Colonic mucosa (tissue), 4 donors: ENCODE measurements around the gene DOCK8. TPM values are rescaled to one million over a fixed set of nuclear protein-coding genes. Genes with fewer than 3 reads are reported as not detected.

Experiments used
- DNase-seq: peaks from one replicate; pipeline ENCODE4 v3.0.0-alpha.2; 2020
- H3K27ac ChIP-seq: fragments of 200-600 bp; one replicate; pipeline ENCODE4 v1.8.0; 2021
- H3K27me3 ChIP-seq: fragments of 200-600 bp; one replicate; pipeline ENCODE4 v1.8.0; 2021
- H3K36me3 ChIP-seq: fragments of 200-600 bp; one replicate; pipeline ENCODE4 v1.8.0; 2021
- H3K4me1 ChIP-seq: fragments of 200-600 bp; one replicate; pipeline ENCODE4 v1.8.0; 2021; ENCODE audit warnings: mild to moderate bottlenecking
- H3K4me3 ChIP-seq: fragments of 200-600 bp; one replicate; pipeline ENCODE4 v1.8.0; 2021
- H3K9ac ChIP-seq, 2 donors: one replicate each; pipeline ENCODE4 v1.7.0; 2013; ENCODE audit warnings: control low read depth in 2 of 2, low read depth in 2 of 2, low read length in 2 of 2
- H3K9me3 ChIP-seq: fragments of 200-600 bp; one replicate; pipeline ENCODE4 v1.8.0; 2021
- intact Hi-C: fragments of 100-400 bp; cut with DNase I; formaldehyde crosslinking; loops from one replicate; pipeline ENCODE4 v1.14.1; 2022
- total RNA-seq, 2 donors: library from RNA; stranded (reverse); fragmentation: NEBNext Ultra II Directional in 1 of 2; extraction: Animal tissue kit (Norgen Biotek cat#: 25700) in 1 of 2; gene quantifications; one replicate each; pipeline ENCODE4 v1.2.1, GENCODE V29; 2021
- TF ChIP-seq, protein P1 (sequence below): fragments of 200-600 bp; IDR thresholded peaks from one replicate; pipeline ENCODE4 v1.8.0; 2022; ENCODE audit warnings: antibody characterized with exemption, mild to moderate bottlenecking
- donor health status: healthy.
- donor health status: DM: no; HTN: no; CAD: no.
- donor health status: DM: no; HTN: no; CAD: no.

The DOCK8 gene
- total RNA-seq, 2 donors from 2014 or later: 5.8 to 7.1 TPM

DNA sequence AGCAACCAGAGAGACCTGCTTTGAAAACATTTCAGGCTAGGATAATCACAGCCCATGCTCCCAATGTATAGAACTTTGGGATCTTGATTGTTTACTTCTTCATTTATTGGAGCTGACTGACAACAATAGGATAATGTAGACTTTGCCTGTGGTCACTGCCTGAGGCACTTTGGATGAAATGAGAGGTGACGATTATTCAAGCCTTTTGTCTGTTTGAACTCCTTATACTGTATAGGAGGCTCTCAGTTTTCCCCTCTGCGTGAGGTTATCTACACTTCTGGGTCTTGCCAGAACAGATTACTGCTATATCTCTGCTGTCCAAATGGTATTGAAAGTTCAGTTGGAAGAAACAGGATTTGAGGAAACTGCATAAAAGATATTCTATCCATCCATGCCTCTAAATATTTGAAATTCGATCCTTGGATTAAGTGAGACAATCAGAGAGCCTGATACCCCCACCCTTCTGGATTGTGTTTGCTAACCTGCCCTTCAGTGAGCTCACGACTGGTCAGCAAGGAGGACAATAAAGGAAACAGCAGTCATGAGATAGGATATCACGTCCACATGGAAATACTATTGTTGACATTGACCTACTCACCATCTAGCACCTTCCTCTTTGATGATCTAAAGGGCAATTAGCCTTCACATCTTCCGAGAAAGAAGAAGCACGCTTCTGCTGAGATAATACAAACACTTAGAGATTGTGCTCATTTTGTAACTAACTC, 98.1 kb downstream of the DOCK8 start:
- H3K4me3 ChIP-seq: no peak overlapping the region
- no peak for DNase-seq
- intact Hi-C loops: no loop called here
- H3K27me3 ChIP-seq: no peaks in the 10 kb centered on the region
- H3K9ac ChIP-seq: no peak overlapping the region
- no peak overlapping the region for H3K27ac ChIP-seq
- H3K4me1 ChIP-seq: no peaks in the 10 kb centered on the region
- no peaks in the 10 kb centered on the region for H3K9me3 ChIP-seq
- no peaks in the 10 kb centered on the region for H3K36me3 ChIP-seq
- TF ChIP-seq, protein P1, sequence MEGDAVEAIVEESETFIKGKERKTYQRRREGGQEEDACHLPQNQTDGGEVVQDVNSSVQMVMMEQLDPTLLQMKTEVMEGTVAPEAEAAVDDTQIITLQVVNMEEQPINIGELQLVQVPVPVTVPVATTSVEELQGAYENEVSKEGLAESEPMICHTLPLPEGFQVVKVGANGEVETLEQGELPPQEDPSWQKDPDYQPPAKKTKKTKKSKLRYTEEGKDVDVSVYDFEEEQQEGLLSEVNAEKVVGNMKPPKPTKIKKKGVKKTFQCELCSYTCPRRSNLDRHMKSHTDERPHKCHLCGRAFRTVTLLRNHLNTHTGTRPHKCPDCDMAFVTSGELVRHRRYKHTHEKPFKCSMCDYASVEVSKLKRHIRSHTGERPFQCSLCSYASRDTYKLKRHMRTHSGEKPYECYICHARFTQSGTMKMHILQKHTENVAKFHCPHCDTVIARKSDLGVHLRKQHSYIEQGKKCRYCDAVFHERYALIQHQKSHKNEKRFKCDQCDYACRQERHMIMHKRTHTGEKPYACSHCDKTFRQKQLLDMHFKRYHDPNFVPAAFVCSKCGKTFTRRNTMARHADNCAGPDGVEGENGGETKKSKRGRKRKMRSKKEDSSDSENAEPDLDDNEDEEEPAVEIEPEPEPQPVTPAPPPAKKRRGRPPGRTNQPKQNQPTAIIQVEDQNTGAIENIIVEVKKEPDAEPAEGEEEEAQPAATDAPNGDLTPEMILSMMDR: no peak

DNA sequence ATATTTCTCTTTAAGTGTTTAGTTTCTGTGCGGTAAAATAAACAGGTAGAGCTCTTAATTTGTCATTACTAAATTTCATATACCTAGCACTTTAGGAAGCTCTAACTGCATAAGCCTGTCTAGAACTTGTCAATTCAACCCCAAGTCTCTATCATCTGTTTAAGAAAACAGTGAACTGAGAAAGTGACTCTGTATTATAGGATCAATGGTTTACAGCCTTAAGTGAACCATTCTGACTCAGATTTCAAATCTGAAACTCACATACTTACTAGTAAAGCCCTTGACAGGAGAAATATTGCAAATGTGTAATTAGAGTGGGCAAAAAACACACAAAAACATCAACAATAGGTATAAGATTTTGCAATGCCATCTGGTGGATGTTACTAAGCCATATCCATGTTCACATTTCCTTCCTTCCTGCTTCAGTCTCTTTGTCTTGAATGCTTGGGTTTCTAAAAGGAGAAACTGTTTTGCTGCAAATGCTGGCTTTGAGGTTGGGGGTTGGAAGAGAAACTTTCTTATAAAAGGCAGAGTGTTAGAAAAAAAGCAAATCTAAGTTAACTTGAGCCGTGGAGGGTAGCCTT, 101.8 kb downstream of the DOCK8 start:
- Histone ChIP-seq H3K36me3 (no peaks in the 10 kb centered on the region), H3K9ac (no peak overlapping the region)

DNA sequence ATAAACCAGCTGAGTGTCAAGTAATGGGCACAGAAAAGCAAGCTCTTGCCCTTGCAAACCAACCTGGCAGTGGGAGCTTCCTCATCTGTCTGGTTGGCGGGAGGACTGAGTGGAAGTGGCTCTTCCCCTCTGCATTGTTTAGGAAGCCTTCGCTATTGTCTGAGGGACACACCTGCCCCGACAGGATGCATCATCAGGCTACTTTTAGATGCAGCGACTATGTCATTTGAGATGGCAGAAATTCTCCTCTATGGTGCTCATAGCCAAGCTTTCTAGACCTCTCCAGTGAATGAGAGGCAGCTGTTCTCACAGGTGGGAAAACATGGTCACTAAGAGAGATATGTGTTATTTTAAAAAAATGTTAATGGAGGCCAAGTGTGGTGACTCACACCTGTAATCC, 104.0 kb downstream of the DOCK8 start:
- Histone ChIP-seq H3K9me3 (no peaks in the 10 kb centered on the region), H3K36me3 (no peaks in the 10 kb centered on the region), H3K27me3 (no peaks in the 10 kb centered on the region), H3K27ac (no peak overlapping the region), H3K9ac (no peak overlapping the region), H3K4me1 (no peaks in the 10 kb centered on the region), H3K4me3 (no peak overlapping the region)
- no peak for DNase-seq
- intact Hi-C loops: no loop called here
- TF ChIP-seq, protein P1: no peak

More for the DNA sequence above, 101.8 kb downstream of the DOCK8 start:
- TF ChIP-seq, protein P1: no peak
- no peaks in the 10 kb centered on the region for H3K4me1 ChIP-seq
- H3K27ac ChIP-seq: no peak overlapping the region
- DNase-seq: no peak
- intact Hi-C loops: no loop called here
- H3K4me3 ChIP-seq: no peak overlapping the region
- H3K27me3 ChIP-seq: no peaks in the 10 kb centered on the region
- H3K9me3 ChIP-seq: no peaks in the 10 kb centered on the region

DNA sequence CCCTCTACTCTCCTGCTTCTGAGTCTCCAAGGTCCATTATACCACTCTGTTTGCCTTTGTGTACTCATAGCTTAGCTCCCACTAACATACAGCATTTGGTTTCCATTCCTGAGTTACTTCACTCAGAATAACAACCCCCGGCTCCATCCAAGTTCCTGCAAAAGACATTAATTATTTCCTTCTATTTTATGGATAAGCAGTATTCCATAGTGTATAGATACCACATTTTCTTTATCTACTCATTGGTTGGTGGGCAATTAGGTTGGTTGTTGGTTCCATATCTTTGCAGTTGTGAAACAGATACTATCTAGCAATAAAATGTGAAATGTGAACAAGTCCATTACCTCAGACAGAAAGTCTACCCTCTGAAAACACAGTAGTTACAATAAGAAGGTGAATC, 110.3 kb downstream of the DOCK8 start:
- Histone ChIP-seq H3K4me3 (no peak overlapping the region), H3K9ac (no peak overlapping the region), H3K9me3 (no peaks in the 10 kb centered on the region), H3K27me3 (no peaks in the 10 kb centered on the region), H3K4me1 (no peaks in the 10 kb centered on the region), H3K36me3 (no peaks in the 10 kb centered on the region), H3K27ac (no peak overlapping the region)
- DNase-seq: no peak
- TF ChIP-seq, protein P1: no peak
- intact Hi-C loops: no loop called here

DNA sequence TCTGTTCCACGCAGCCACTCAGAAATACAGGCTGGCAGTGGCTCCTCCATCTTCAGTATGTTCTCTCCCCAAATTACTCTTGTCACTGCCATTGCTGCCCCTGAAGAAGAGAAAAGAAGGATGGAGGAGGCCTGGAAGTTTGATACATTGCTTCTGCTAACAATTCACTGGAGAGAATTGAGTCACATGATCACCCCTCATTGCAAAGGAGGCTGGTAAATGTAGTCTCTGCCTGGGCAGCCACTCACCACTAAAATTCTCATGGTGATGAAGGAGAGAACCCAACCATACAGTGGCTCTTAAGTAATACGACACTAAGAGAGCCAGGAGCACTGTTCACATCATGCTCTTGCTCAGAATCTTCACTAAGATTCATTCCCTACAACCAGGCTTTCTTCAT, 112.0 kb downstream of the DOCK8 start:
- Histone ChIP-seq H3K9ac (no peak overlapping the region), H3K36me3 (no peaks in the 10 kb centered on the region), H3K4me3 (no peak overlapping the region), H3K27ac (no peak overlapping the region), H3K27me3 (no peaks in the 10 kb centered on the region), H3K4me1 (no peaks in the 10 kb centered on the region), H3K9me3 (no peaks in the 10 kb centered on the region)
- TF ChIP-seq, protein P1: no peak
- intact Hi-C loops: no loop called here
- DNase-seq: no peak
